ENCODE data around the gene PNPLA7.
A peak's percentile ranks its signal among the peaks of the same experiment; 100 is the strongest.
"Not testable (repeated sequence)": the region's sequence is repeated elsewhere in the genome, so short reads cannot be mapped to it uniquely, and the experiment has no call there.

The PNPLA7 gene

DNA sequence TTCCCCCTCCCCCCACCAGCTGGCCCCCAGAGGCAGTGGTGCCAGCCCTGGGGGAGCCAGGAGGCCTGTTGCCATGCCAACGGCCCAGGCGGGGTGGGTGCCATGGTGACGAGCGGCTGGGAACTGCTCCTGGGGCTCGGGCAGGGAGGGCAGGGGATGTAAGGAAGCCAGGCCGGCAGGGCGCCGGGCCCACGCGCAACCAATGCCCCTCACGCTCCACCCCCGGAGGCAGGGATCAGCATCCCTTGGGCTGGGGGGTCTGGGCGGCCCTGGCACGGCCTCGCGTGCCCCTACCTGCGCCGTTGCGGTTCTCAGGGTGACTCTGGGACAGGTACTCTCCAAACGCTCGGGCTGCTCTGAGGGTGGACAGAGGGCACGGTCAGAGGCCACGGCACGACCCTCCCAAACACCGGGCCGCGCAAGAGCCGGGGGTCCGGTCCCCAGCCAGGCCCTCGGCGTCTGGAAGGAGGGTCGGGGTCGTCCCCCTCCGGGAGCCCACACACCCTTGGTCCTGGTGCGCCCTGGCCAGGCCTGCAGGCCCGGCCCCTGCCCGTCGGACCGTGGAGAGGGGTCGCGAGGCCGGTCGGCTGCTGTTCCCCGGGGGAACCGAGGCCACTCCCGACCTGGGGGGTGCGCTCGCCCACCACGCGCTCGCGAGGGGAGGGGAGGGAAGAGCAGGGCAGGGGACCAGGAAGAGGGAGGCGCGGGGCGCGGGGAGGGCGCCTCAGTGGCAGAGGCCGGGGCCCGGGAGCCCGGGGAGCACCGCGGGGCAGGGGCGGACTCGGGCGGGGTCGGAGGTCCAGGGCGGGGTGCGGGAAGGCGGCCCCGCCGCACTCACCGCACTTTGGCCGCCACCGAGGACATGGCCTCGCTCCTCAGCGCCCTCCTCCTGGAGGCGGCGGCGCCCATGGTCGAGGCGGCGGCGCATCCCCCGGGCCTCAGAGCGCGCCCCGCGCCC lies 91.7 kb downstream of the PNPLA7 start:
- no peak for DNase-seq

DNA sequence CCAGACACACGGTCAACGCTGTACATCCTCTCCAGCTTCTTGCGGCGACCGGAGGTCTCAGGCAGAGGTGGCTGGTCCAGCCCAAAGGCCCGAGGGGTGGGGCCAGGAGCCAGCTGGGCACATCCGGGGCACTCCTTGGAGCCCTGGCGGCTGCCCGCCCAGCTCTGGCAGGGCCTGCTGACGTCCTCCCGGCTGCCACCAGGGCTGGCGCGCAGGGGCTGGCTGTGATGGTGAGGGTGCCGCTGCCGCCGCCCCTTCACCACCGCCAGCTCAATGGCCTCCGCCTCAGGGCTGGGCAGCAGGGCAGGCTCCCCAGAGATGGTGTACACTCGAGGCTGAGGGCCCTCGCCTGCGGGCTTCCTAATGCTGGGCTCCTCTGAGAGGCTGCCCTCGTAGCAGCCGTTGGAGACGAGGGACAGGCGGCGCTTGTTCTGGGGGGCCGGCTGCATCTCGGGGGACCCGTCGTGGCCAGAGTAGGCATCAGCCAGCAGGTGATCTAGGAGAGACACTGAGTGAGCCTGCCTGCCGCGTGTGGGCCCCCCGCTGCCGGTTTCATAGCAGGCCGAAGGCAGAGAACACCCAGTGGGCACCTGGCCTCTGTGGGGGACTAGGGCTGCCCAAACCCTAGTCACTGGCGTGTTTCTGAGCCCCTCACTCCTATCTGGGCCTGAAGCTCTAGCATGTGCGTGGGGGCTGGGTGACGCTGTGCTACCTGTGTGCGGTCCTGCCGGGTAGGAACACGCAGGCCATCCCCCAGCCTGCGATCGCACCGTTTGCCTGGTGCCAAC lies 92.6 kb downstream of the PNPLA7 start:
- DNase-seq: no peak

DNA sequence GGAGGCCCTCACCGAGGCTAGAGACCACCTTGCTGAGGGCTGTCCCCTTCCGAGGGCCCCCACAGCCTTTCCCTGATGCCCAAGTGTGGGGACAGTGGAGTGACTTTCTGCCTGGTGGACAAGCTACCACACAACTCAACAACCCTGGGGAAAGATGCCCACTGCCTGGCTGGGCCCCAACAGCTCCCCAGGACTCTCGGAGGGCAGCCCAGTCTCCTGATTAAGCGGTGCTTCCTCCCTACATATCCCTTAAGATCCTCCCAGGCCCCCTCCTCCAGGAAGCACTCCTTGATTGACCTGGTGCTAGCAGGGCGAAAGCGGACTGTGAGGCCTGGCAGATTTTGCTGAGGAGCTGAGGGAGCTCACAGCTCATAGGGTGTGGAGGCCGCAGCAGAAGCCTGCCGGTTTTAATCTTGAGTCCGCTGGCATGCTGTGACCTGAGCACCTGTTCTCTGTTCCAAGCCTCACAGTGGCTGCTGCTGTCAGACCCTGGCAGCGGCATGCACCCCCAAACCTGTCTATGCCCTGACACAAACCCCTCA lies 93.3 kb downstream of the PNPLA7 start:
- DNase-seq: no peak

DNA sequence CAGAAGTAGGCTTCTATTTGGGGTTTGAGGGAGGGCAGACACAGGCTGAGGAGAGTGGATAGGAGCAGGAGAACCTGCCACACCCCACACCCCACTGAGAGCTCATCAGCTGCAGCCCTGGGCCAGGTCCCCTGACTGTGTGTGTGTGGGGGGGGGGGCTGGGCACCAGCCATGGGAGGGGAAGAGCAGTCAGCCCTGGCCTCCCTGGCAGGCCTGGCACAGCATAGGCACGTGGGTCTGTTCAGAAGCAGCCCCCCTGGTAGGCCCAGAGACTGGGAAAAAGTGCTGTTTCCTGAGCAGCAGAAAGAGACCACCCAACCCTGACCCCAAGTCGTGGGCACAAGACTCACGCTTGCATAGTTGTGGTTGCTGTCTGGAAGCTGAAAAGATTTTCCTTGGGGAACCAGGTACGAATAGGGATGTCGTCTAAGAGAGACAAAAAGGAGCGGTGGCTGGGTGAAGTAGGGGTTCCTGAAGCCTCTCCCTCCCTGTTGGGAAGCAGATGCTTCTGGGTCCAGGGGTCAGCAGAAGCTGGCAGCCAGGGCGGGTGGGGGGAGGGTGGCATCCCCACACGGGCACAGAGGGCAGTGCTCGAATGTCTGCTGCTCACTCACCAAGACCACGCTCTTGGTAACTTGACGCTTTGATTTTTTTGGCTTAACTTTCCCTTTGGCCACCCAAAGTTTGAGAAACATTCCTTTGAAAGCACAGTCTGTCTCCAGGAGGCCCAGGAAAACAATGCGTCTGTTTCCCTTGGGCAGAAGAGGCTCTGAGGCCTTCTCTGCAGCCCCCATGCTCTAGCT lies 93.9 kb downstream of the PNPLA7 start:
- DNase-seq: peak; percentile 24

DNA sequence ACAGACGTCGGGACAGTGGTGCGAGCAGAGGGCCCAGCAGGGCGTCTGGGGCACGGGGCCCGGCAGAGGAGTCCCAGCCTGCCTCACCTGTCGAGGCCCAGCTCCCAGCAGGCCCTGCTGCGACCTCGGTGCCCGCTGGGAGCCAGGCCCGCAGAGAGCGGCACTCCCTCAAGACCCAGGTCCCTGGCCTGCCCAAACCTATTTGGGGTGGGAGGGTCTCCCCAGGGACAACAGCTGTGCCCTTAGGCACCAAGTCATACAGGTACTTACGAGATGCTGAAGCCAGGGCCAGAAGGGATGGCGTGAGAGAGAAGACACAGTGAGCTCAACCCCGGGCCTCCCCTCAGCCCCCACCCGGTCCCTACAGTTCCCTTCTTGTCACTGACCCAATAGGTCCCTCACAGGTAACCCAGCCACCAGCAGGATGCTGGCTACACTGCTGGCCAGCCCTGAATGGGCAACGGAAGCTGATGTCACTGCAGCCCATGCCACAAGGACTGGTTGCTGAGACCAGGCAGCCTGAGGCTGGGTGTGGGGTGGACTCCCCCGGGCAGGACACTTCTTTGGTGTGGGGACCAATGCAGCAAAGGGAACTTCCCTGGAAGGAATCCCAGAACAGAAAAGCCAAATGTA lies 94.7 kb downstream of the PNPLA7 start:
- DNase-seq: no peak

DNA sequence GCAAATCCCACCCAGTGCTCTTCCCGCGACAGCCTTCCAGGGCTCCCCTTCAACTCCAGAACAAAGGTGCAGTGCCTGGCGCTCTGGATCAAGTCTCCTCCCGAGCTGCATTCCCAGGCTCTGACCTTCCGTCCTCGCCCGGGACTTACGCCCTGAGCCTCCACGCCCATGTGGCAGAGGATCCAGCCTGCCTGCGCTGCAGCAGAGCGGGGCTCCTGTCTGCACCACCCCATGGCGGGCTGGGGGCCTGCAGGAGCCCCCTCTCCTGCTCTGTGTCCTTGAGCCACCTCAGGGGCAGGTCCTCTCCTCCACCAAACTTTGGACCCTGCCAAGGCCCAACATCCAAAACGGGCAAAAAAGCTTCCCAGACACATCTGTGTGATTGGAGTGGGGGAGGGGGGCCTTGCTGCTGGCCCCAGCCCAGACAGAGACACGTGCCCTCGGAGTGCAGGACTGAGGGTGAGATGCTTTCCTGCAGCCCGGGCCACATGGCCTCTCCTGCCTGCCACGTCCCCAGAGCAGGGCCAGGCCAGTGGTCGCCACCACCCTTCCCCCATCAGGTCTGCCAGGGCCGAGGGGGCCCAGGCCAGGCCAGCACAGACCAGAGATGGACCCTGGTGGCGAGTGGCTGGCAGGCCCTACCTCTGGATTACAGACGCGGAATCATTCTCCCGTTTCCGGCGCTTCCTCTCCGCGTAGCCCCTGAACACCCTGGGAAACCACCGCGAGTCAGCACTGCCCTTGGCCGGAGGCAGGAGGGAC lies 95.4 kb downstream of the PNPLA7 start:
- no peak for DNase-seq

DNA sequence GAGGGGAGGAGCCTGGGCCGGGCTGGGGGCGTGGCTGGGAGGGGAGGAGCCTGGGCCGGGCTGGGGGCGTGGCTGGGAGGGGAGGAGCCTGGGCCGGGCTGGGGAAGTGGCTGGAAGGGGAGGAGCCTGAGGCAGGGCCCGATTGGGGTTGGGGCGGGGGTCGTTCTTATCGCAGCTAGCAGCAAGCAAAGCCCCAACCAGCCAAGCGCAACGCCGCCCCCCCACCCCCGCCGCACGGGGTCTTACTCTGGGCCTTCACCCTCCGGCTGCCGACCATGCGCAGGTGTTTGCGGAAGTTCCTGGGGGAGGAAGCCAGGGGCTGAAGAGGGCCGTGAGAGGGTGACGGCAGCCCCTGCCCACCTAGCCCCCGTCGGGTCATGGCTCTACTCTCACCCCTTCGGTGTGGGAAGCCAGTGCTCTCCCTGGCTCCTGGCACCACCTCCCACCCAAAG lies 96.0 kb downstream of the PNPLA7 start:
- DNase-seq: peak; percentile 22

DNA sequence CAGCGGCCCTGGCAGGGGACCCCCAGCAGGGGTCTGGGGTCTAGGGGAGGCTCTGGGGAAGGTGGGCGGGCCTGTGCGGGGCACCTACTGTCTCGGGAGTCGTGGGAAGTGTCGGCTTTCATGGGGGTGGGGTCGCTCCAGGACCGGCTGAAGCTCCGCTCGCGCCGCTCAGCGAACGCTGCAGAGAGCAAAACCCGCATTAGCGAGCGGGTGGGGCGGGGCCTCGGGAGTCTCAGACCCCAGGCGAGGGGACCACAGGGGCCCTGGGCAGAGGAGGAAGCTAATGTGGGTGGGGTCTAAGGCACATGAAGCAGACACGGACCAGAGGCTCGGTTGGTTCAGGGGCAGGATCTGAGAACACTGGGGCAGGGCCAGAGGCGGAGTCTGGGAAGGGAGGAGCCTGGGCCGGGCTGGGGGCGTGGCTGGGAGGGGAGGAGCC lies 96.5 kb downstream of the PNPLA7 start:
- DNase-seq: peak; percentile 80

DNA sequence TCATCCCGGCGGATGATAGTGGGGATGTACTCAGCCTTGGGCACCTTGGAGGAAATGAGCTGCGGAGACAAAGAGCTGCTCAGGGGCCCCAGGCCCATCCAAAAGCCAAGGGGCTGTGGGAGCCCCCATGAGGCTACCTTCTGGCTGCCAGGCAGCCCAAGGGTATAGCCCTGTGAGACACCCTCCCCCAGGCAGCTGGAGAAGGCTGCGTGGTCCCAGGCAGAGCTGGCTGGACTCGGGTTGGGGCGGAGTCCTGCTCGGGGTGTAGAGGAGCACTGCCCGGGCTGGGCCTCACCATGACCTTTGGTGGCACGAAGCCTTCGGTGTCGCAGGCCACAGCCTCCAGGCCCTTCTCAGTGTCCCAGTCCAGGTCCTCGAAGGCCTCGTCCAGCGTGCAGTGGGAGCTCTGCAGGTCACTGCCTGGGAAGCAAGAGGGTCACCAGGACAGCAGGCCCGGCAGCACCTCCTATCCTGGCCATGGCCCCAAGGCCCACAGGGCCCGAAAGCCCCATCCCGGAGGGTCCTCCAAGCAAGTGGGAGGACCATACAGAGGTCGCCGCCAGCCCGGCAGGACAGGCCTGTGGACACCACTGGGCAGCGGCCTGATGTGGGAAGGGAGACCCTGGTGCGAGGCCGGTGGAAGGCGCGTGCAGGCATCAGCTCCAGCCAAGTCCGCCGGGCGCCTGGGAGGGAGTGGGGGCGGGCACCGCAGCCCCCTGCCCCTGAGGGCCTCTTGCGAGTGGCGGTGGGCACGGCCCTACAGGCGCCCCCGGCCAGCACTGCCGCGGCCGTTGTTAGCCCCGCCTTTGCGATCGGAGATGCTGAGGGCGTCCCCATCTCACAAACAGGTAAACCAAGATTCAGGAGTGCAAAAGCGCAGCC lies 97.2 kb downstream of the PNPLA7 start:
- no peak for DNase-seq

DNA sequence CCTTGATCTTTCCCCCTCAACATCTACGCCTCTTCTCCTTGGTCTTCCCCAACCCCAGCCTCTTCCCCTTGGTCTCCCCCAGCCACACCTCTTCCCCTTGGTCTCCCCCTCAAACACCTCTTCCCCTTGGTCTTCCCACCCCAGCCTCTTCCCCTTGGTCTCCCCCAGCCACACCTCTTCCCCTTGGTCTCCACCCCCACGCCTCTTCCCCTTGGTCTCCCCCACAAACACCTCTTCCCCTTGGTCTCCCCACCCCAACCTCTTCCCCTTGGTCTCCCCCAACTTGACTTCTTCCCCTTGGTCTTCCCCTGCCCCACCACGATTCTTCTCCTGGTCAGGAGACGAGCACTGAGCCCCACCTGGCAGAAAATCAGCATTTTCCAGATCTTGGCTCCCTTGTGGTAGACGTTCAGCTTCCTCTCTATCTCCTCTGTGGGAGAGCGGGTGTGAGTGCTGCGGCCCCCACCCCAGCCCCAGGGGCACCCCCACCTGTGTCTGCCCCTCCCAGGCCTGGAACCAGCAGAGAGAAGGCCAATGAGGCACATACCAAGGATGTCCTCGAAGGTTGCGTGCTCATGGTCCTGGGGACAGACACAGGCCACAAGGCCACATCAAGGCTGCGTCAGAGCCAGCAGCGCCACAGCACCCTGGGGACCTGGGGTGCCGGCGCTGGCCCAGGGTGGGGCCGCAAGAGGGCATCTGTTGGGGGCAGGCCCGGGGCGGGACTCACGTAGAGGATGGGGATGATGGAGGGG lies 98.0 kb downstream of the PNPLA7 start:
- DNase-seq: no peak

DNA sequence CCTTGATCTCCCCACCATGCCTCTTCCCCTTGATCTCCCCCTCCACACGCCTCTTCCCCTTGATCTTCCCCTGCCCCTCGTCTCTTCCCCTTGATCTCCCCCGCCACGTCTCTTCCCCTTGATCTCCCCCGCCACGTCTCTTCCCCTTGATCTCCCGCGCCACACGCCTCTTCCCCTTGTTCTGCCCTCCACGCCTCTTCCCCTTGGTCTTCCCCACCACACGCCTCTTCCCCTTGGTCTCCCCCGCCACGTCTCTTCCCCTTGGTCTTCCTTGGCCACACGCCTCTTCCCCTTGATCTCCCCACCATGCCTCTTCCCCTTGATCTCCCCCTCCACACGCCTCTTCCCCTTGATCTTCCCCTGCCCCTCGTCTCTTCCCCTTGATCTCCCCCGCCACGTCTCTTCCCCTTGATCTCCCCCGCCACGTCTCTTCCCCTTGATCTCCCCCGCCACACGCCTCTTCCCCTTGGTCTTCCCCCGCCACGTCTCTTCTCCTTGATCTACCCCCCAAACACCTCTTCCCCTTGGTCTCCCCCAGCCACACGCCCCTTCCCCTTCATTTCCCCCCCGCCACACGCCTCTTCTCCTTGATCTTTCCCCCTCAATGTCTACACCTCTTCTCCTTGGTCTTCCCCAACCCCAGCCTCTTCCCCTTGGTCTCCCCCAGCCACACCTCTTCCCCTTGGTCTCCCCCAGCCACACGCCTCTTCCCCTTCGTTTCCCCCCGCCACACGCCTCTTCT lies 98.8 kb downstream of the PNPLA7 start:
- not testable (repeated sequence) for DNase-seq

DNA sequence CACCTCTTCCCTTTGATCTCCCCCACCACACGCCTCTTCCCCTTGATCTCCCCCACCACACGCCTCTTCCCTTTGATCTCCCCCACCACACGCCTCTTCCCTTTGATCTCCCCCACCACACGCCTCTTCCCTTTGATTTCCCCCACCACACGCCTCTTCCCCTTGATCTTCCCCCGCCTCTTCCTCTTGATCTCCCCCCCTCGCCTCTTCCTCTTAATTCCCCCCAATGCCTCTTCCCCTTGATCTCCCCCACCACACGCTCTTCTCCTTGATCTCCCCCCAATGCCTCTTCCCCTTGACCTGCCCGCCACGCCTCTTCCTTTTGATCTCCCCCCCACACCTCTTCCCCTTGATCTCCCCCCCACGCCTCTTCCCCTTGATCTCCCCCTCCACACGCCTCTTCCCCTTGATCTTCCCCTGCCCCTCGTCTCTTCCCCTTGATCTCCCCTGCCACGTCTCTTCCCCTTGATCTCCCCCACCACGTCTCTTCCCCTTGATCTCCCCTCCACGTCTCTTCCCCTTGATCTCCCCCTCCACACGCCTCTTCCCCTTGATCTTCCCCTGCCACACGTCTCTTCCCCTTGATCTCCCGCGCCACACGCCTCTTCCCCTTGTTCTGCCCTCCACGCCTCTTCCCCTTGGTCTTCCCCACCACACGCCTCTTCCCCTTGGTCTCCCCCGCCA lies 99.5 kb downstream of the PNPLA7 start:
- DNase-seq: not testable (repeated sequence)

DNA sequence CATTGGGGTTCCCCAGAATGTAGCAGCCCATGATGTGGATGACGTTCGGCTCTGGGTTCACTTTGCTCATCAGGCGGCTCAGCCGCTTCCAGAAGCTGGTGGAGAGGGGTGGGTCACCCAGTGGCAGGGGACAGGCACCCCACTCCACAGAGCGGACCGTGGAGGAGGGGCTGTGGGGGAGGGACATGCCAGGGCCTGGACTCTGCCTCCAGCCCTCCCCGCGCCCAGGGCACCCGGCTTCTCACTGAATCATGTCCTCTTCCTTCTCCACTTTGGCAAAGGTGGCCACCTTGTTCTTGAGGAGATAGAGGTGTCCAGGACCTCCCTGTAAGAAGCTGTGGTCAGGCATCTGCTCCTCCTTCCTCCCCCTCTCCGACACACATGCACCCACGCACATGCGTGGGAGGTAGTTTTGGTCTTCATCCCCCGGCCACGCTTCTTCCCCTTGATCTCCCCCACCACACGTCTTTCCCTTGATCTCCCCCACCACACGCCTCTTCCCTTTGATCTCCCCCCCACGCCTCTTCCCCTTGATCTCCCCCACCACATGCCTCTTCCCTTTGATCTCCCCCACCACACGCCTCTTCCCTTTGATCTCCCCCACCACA lies 100.2 kb downstream of the PNPLA7 start:
- DNase-seq: no peak

DNA sequence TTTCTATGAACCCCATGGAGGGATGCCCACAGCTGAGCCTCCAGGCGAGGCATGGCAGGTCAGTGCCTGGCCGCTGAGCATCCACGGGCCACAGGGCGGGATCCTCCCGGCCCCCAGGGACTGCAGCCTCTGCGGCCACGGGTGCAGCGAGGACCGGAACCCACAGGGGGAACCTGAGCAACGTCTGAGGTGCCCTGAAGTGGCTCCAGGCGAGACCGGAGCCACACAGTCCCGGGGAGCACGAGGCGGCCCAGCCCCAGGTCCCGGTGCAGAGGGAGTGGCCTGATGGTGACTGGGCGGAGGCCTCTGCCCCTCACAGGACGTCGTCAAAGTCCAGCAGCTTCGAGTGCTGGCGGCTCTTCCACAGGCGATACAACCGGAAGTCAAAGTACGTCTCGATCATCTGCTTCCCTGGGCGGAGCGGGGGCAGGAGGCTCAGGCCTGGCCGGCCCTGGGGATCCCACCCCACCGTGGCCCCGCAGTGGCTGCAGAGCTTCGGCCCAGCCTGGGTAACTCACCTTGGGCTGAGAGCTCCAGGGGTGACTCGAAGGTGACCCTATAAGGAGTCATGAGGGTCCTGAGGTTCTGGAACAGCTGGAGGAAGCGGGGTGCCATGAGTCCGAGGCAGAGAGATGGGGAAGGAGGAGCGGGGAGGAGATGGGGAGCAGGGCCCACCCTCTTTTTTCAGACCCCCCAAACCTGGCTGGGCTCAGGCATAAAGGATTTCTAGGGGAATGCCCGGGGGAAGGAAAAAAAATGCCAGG lies 100.9 kb downstream of the PNPLA7 start:
- DNase-seq: no peak

DNA sequence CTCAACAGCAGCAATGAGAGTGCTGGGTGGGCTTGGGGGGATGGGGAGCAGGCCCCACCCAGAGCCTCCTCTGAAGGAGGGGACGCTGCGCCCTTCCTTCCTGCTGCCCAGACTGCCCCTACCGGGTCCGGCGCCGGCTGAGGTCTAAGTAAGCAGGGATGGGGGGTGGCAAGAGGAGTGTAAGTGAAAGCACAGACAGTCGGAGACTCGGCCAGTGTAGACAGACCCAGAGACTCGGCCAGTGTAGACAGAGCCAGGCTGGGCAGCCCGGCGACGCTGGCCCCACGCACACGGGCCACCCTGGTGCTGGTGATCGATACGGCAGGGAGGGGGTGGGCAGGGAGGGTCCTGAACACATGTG lies 101.6 kb downstream of the PNPLA7 start:
- no peak for DNase-seq

DNA sequence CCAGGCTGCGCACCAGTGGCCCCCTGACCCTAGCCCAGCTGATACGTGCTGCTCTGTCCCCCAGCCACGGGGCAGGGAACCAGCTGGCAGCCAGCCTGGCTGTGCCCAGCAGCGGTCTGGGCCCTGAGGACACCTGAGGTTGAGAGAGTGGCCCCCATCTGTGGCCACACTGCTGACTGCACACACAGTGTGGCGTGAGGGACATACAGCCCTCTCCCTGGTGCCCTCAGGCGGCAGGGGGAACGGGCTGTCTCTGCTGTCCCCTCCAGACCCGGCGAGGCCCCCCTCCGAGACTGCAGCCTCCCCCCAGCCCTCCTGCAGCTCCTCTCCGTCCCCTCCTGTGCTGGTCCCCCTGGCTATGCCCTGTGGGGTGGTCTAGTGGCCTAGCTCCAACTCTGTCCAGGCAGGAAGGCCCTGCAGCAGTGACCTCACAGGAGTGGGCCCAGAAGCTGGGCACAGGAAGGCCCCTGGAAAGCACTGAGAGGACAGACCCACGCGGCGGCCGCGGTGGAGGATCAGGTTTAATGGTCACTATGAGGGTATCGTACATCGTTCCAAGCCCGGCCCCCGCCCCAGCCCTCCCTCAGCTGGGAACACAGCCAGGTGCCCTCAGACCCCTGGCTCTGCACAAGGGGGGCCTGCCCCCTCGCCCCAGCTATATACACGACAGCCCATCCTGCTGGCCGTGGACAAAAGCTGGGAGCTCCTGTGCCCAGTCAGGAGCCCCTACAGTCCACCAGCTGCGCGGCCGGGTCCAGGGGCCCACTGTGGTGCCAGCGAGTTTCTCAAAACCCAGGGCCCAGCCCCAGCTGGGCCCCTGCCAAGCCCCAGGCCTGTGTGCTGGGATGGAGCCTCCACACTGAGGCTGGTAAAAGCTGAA lies 102.2 kb downstream of the PNPLA7 start:
- no peak for DNase-seq
